ENCODE measurements around the gene CCDC73.

- TF ChIP-seq CTCF (IDR thresholded peaks at IDR 0.05 in 2 of 3, conservative IDR thresholded peaks at IDR 0.05 in 1 of 3; ENCODE audit: control insufficient read depth in 2 of 3, extremely low read depth in 1 of 3, insufficient read depth in 1 of 3, low read depth in 3 of 3, low read length in 3 of 3) (no peak), FOXM1 (IDR thresholded peaks at IDR 0.05; ENCODE audit: low read depth, low read length) (no peak), FOXK2 (IDR thresholded peaks at IDR 0.05) (no peak), GABPA (IDR thresholded peaks at IDR 0.05; ENCODE audit: low read depth) (no peak), SIN3A (IDR thresholded peaks at IDR 0.05; ENCODE audit: low read depth, low read length) (no peak), POLR2AphosphoS5 (IDR thresholded peaks at IDR 0.05; ENCODE audit: low read length) (no peak), ZBED1 (IDR thresholded peaks at IDR 0.05; ENCODE audit: borderline replicate concordance) (no peak), TBL1XR1 (IDR thresholded peaks at IDR 0.05; ENCODE audit: low read depth, low read length) (no peak), EP300 (IDR thresholded peaks at IDR 0.05; ENCODE audit: borderline replicate concordance in 1 of 2, control insufficient read depth in 1 of 2, low read depth in 2 of 2, low read length in 2 of 2) (no peak), TARDBP (IDR thresholded peaks at IDR 0.05; ENCODE audit: borderline replicate concordance) (no peak)
Measured at GRCh38 chr11:32830796-32831195, 36.3 kb upstream of the CCDC73 start.

Measured in GM12878 (cell line).